ENCODE measurements around the gene LEMD3.

Gene LEMD3

GRCh38 chr12:65169320-65170208 lies at the start of gene LEMD3:
LEMD3 (plus strand) TSS chr12:65169583; CDS start chr12:65169597, 14 bp downstream.
- Histone ChIP-seq H3K27me3 (no peaks in the 10 kb centered on the region), H4K20me1 (peaks cover 35 to 48% (median 45%) of the 10 kb centered on the region in 11 experiments; a peak in 21 of 22 replicates), H3K4me3 (peak within 1 kb of the TSS; percentile 80 to 99 (median 96)), H3K9ac (peak within 1 kb of the TSS; percentile 89 to 99 (median 96)), H3K9me3 (replicated peaks in 1 of 11) (no peaks in the 10 kb centered on the region), H3K4me1 (peaks cover 29 to 43% (median 40%) of the 10 kb centered on the region in 10 experiments), H3K27ac (peak within 1 kb of the TSS; percentile 87 to 97 (median 94)), H3K36me3 (peaks cover 5 to 24% (median 5%) of the 10 kb centered on the region in 11 experiments; a peak in 16 of 22 replicates), H3K4me2 (peak within 1 kb of the TSS; percentile 81 to 99 (median 95))
- TF ChIP-seq Cebpa-rat (IDR thresholded peaks at IDR 0.05) = no peak

- no peak within 1 kb of the TSS for H3K27ac ChIP-seq
- H3K9ac ChIP-seq = no peak within 1 kb of the TSS
- H4K20me1 ChIP-seq = no peaks in the 10 kb centered on the region
- H3K4me1 ChIP-seq = peaks cover 0 to 12% (median 0%) of the 10 kb centered on the region in 10 experiments; a peak in 3 of 20 replicates
- H3K9me3 ChIP-seq (replicated peaks in 1 of 11) = peaks cover 9 to 17% (median 14%) of the 10 kb centered on the region in 11 experiments; a peak in 20 of 22 replicates
- no peaks in the 10 kb centered on the region for H3K36me3 ChIP-seq
- TF ChIP-seq Cebpa-rat (IDR thresholded peaks at IDR 0.05) = no peak
- no peak within 1 kb of the TSS for H3K4me3 ChIP-seq
- no peak within 1 kb of the TSS for H3K4me2 ChIP-seq
- no peaks in the 10 kb centered on the region for H3K27me3 ChIP-seq
Measured at GRCh38 chr12:65121049-65121955, 48.1 kb upstream of the LEMD3 start, which contains the start of gene WIF1. WIF1 (minus strand) TSS chr12:65121305; CDS start chr12:65121191, 114 bp downstream.

DNA sequence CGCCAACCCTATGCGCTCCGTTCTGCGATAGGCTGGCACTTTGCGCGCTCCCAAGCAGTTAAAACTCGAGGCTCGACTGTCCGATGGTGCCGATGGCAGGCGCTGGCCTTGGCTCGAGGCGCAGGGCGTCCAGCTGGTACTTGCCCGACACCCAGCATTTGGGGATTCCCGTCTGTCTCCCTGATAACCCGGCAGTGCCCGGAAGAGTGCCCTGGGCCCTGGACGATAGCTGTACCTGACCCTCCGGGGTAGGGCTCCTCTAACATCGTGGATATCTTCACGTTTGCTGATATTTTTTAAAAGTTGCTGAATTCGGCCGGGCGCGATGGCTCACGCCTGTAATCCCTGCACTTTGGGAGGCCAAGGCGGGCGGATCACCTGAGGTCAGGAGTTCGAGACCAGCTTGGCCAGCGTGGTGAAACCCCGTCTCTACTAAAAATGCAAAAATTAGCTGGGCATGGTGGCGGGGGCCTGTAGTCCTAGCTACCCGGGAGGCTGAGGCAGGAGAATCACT lies 47.4 kb upstream of the LEMD3 start:
- no peaks in the 10 kb centered on the region for H3K27me3 ChIP-seq
- H3K4me3 ChIP-seq = no peak overlapping the region
- H3K9me3 ChIP-seq (replicated peaks in 1 of 11) = peaks cover 9 to 17% (median 14%) of the 10 kb centered on the region in 11 experiments; a peak in 20 of 22 replicates
- H3K9ac ChIP-seq = no peak overlapping the region
- H3K27ac ChIP-seq = no peak overlapping the region
- H3K4me1 ChIP-seq = peaks cover 0 to 12% (median 0%) of the 10 kb centered on the region in 10 experiments; a peak in 3 of 20 replicates
- H3K4me2 ChIP-seq = no peak overlapping the region
- no peak for TF ChIP-seq Cebpa-rat (IDR thresholded peaks at IDR 0.05)
- H3K36me3 ChIP-seq = no peaks in the 10 kb centered on the region
- no peaks in the 10 kb centered on the region for H4K20me1 ChIP-seq

GRCh38 chr12:65122703-65123102 lies 46.7 kb upstream of the LEMD3 start:
- Histone ChIP-seq H3K4me3 (no peak overlapping the region), H3K27ac (no peak overlapping the region), H3K27me3 (no peaks in the 10 kb centered on the region), H3K9me3 (replicated peaks in 1 of 11) (peaks cover 9 to 17% (median 14%) of the 10 kb centered on the region in 11 experiments; a peak in 20 of 22 replicates), H3K9ac (no peak overlapping the region), H3K4me1 (peaks cover 0 to 12% (median 0%) of the 10 kb centered on the region in 10 experiments; a peak in 3 of 20 replicates), H3K36me3 (no peaks in the 10 kb centered on the region), H3K4me2 (no peak overlapping the region), H4K20me1 (no peaks in the 10 kb centered on the region)
- TF ChIP-seq Cebpa-rat (IDR thresholded peaks at IDR 0.05) = no peak

DNA sequence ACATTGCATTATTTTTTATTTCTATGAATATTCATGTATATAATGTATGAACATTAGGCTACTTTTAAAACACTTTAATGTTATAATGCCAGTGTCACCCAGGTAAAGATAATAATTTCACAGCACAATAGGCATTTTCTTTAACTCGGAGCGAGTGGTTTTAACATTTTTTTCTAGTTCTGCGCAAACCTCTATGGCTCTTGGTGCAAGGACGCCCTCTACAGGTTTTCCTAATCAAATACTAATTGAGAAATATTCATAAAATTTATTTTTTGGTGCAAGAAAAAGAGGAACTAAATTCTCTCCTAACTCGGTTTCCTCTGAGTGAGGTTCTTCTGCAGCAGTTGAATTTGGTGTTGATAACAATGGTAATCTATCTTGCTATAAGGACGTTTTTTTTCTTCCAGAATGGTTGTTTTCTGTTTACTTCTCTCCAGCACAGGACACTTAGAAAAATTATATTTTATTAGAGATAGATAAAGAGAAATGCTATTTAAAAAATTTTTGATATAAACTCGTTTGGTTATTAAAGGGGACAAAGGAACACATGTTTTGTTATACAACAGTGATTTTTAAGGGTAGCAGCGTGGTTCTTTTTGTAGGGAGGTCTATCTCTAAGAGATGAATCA lies 45.8 kb upstream of the LEMD3 start:
- Histone ChIP-seq H3K27me3 (no peaks in the 10 kb centered on the region), H3K36me3 (no peaks in the 10 kb centered on the region), H3K4me3 (no peak overlapping the region), H3K27ac (no peak overlapping the region), H3K4me1 (peaks cover 0 to 12% (median 0%) of the 10 kb centered on the region in 10 experiments; a peak in 3 of 20 replicates), H3K4me2 (no peak overlapping the region), H3K9me3 (replicated peaks in 1 of 11) (peaks cover 9 to 17% (median 14%) of the 10 kb centered on the region in 11 experiments; a peak in 20 of 22 replicates), H4K20me1 (no peaks in the 10 kb centered on the region), H3K9ac (no peak overlapping the region)
- no peak for TF ChIP-seq Cebpa-rat (IDR thresholded peaks at IDR 0.05)

- TF ChIP-seq Cebpa-rat (IDR thresholded peaks at IDR 0.05) = no peak
- H3K9ac ChIP-seq = no peak overlapping the region
- no peaks in the 10 kb centered on the region for H3K36me3 ChIP-seq
- H3K4me3 ChIP-seq = no peak overlapping the region
- peaks cover 9 to 17% (median 14%) of the 10 kb centered on the region in 11 experiments; a peak in 20 of 22 replicates for H3K9me3 ChIP-seq (replicated peaks in 1 of 11)
- no peaks in the 10 kb centered on the region for H3K27me3 ChIP-seq
- H3K27ac ChIP-seq = no peak overlapping the region
- no peaks in the 10 kb centered on the region for H4K20me1 ChIP-seq
- H3K4me1 ChIP-seq = peaks cover 0 to 12% (median 0%) of the 10 kb centered on the region in 10 experiments; a peak in 3 of 20 replicates
- peak overlapping the region in 2 of 11 experiments; percentile 1 to 57; a peak in 2 of 22 replicates for H3K4me2 ChIP-seq
Measured at GRCh38 chr12:65125247-65125646, 44.1 kb upstream of the LEMD3 start.

- H3K9ac ChIP-seq = no peak overlapping the region
- no peak overlapping the region for H3K4me2 ChIP-seq
- H3K36me3 ChIP-seq = no peaks in the 10 kb centered on the region
Measured at GRCh38 chr12:65125975-65126374, 43.4 kb upstream of the LEMD3 start.

DNA sequence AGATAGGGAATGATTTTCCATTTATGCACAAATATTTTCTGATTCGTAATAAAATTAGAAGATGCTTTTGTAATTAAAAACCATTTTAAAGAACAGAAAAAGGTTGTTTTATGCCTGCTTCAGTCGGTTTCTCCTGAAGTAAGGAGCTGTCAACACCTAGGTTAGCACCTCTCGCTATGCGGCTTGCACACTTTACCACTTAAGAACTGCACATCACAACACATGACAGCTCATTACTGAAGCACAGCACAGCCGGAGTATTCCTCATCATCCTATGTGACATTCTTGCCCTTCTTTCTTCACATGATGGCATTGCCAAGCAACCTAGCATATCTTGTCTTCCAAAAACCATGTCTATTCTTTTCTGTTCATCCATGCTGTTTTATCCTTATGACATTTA lies 42.9 kb upstream of the LEMD3 start:
- Histone ChIP-seq H3K9me3 (replicated peaks in 1 of 11) (peaks cover 5 to 9% (median 8%) of the 10 kb centered on the region in 11 experiments; a peak in 19 of 22 replicates), H3K27me3 (no peaks in the 10 kb centered on the region), H3K27ac (no peak overlapping the region), H4K20me1 (no peaks in the 10 kb centered on the region), H3K9ac (no peak overlapping the region), H3K4me1 (peaks cover 0 to 12% (median 0%) of the 10 kb centered on the region in 10 experiments; a peak in 3 of 20 replicates), H3K4me2 (no peak overlapping the region), H3K36me3 (no peaks in the 10 kb centered on the region), H3K4me3 (no peak overlapping the region)
- TF ChIP-seq Cebpa-rat (IDR thresholded peaks at IDR 0.05) = no peak

More at GRCh38 chr12:65125975-65126374, 43.4 kb upstream of the LEMD3 start:
- TF ChIP-seq Cebpa-rat (IDR thresholded peaks at IDR 0.05) = no peak
- Histone ChIP-seq H4K20me1 (no peaks in the 10 kb centered on the region), H3K27me3 (no peaks in the 10 kb centered on the region), H3K4me1 (peaks cover 0 to 12% (median 0%) of the 10 kb centered on the region in 10 experiments; a peak in 3 of 20 replicates), H3K9me3 (replicated peaks in 1 of 11) (peaks cover 9 to 14% (median 13%) of the 10 kb centered on the region in 11 experiments; a peak in 20 of 22 replicates), H3K4me3 (no peak overlapping the region), H3K27ac (no peak overlapping the region)

All from BLaER1 treated with 17β-estradiol and CSF1 and Interleukin-3, amounts not matched to agents 10 nM and 100 nM (cell line).